Measurements from ENCODE around the gene SCGB1A1.

GRCh38 chr11:62401811-62402210 is 17.0 kb upstream of the SCGB1A1 start:
- TF ChIP-seq CTCF (IDR thresholded peaks at IDR 0.05) (no peak), EZH2 (IDR thresholded peaks at IDR 0.05; ENCODE audit: borderline replicate concordance, insufficient read depth, low read depth, low read length, poor library complexity, severe bottlenecking) (no peak)

Measured in B cell (primary cell).